ENCODE measurements around the gene ATXN3L. TPM values are rescaled to one million over a fixed set of nuclear protein-coding genes. Genes with fewer than 3 reads are reported as not detected.

Gene ATXN3L
- total RNA-seq, 4 donors from 2014 or later = not detected

DNA sequence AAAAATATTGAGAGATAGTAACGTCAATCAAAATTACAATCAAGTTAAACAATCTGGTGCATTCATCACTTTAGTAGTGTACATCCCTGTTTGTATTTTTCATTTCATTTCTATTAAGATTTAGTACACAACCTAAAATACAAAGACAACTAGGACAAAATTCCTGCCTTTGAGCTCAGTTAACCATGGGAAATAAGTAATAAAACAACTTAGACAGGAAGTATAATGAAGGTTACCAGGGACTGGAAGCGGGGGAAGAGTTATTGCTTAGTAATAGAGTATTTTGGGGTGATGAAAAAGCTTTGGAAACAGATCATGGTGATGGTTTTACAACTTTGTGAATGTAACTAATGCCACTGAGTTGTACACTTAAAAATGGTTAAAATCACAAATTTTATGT is 25.6 kb upstream of the ATXN3L start:
- no peak overlapping the region for H3K4me3 ChIP-seq
- in situ Hi-C loops (cut with MboI; ENCODE audit: low sequenced_read_pairs in 4 of 4) = no loop called here
- intact Hi-C loops (cut with DNase I; ENCODE audit: low total_unique reads) = no loop called here
- no peaks in the 10 kb centered on the region for H3K36me3 ChIP-seq
- DNase-seq = no peak
- H3K27me3 ChIP-seq = no peaks in the 10 kb centered on the region
- no peak for ATAC-seq
- no peaks in the 10 kb centered on the region for H3K9me3 ChIP-seq
- no peak for TF ChIP-seq POLR2A (IDR thresholded peaks at IDR 0.05)
- TF ChIP-seq, protein P1, sequence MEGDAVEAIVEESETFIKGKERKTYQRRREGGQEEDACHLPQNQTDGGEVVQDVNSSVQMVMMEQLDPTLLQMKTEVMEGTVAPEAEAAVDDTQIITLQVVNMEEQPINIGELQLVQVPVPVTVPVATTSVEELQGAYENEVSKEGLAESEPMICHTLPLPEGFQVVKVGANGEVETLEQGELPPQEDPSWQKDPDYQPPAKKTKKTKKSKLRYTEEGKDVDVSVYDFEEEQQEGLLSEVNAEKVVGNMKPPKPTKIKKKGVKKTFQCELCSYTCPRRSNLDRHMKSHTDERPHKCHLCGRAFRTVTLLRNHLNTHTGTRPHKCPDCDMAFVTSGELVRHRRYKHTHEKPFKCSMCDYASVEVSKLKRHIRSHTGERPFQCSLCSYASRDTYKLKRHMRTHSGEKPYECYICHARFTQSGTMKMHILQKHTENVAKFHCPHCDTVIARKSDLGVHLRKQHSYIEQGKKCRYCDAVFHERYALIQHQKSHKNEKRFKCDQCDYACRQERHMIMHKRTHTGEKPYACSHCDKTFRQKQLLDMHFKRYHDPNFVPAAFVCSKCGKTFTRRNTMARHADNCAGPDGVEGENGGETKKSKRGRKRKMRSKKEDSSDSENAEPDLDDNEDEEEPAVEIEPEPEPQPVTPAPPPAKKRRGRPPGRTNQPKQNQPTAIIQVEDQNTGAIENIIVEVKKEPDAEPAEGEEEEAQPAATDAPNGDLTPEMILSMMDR (IDR thresholded peaks at IDR 0.05 in 4 of 5, conservative IDR thresholded peaks at IDR 0.05 in 1 of 5) = no peak
- no peak overlapping the region for H3K27ac ChIP-seq
- H3K4me1 ChIP-seq = no peaks in the 10 kb centered on the region

GRCh38 chrX:13345037-13345436 is 25.2 kb upstream of the ATXN3L start:
- Histone ChIP-seq H3K4me1 (no peaks in the 10 kb centered on the region), H3K36me3 (no peaks in the 10 kb centered on the region), H3K9me3 (no peaks in the 10 kb centered on the region), H3K27me3 (no peaks in the 10 kb centered on the region), H3K27ac (no peak overlapping the region), H3K4me3 (no peak overlapping the region)
- DNase-seq (no peak), ATAC-seq (no peak)
- TF ChIP-seq POLR2A (IDR thresholded peaks at IDR 0.05) = no peak
- TF ChIP-seq, protein P1 (IDR thresholded peaks at IDR 0.05 in 4 of 5, conservative IDR thresholded peaks at IDR 0.05 in 1 of 5) = no peak
- in situ Hi-C loops (cut with MboI; ENCODE audit: low sequenced_read_pairs in 4 of 4) (no loop called here), intact Hi-C loops (cut with DNase I; ENCODE audit: low total_unique reads) (no loop called here)

DNA sequence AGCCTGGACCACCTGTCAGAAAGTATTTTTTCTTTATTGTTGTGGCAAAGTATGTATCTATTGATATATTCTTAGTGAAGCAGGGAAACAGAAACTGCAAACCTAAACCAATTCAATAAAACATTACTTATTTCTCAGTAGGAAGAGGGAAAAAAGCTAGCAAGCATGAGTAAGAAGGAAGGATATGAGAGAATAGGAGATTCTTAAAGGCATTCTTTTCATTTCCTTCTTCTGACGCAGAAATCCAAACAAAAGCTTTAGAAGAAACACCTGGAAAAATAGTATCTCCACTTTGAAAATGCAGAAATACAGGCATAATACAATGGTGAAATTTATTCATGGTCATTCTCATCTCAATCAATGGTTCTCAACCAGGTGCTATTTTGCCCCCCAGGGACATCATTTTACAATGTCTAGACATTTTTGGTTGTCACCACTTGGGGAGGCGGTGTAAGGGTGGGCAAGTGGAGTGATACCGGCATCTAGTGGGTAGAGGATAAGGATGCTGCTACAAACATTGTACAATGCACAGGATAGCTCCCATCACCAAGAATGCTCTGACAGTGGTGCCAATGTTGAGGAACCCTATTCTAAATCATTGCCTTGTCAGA is 21.7 kb upstream of the ATXN3L start:
- DNase-seq (no peak), ATAC-seq (no peak)
- no peaks in the 10 kb centered on the region for H3K9me3 ChIP-seq
- intact Hi-C loops (cut with DNase I; ENCODE audit: low total_unique reads) = no loop called here
- H3K36me3 ChIP-seq = no peaks in the 10 kb centered on the region
- H3K4me3 ChIP-seq = no peak overlapping the region
- in situ Hi-C loops (cut with MboI; ENCODE audit: low sequenced_read_pairs in 4 of 4) = no loop called here
- no peak overlapping the region for H3K27ac ChIP-seq
- H3K4me1 ChIP-seq = no peaks in the 10 kb centered on the region
- no peaks in the 10 kb centered on the region for H3K27me3 ChIP-seq
- no peak for TF ChIP-seq POLR2A (IDR thresholded peaks at IDR 0.05)
- TF ChIP-seq, protein P1 (IDR thresholded peaks at IDR 0.05 in 4 of 5, conservative IDR thresholded peaks at IDR 0.05 in 1 of 5) = no peak

DNA sequence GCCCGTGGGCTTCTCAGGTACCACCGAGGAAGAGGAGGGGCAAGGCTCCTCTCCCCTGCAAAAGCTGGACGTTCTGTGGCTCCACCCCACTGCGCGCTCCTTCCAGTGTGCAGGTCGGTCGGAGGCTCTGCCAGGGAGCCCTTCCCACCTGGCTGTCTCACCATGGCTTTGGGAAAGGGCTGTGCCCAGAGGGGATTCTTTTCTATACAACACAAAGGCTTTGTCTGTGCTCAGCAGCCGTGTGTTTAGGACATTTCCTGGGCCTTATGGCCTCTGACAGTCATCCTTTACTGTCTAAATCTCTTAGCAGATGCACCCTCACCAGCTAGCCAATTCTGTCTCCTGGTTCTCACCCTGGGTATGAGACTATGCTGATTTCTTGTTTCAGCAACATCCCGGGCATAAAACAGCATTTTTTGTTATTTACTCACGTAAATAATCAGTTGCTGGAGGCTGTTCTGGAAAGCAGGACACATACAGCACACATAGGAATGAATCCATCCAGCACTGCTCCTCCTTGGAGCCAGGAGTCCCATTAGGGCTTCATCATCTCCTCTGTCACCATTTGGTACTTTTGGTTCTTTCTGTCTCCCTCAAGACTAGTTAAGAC is 20.4 kb upstream of the ATXN3L start:
- TF ChIP-seq POLR2A (IDR thresholded peaks at IDR 0.05) = no peak
- TF ChIP-seq, protein P1 (IDR thresholded peaks at IDR 0.05 in 4 of 5, conservative IDR thresholded peaks at IDR 0.05 in 1 of 5) = no peak
- DNase-seq = no peak
- no peak overlapping the region for H3K27ac ChIP-seq
- H3K27me3 ChIP-seq = no peaks in the 10 kb centered on the region
- intact Hi-C loops (cut with DNase I; ENCODE audit: low total_unique reads) = no loop called here
- H3K9me3 ChIP-seq = no peaks in the 10 kb centered on the region
- ATAC-seq = no peak
- no peaks in the 10 kb centered on the region for H3K36me3 ChIP-seq
- in situ Hi-C loops (cut with MboI; ENCODE audit: low sequenced_read_pairs in 4 of 4) = no loop called here
- no peaks in the 10 kb centered on the region for H3K4me1 ChIP-seq
- no peak overlapping the region for H3K4me3 ChIP-seq

Measured in gastrocnemius medialis (tissue), 4 donors.